Keratinocyte (primary cell): ENCODE results near the gene TRIM66.

Source experiments
- EZH2 ChIP-seq: IDR thresholded peaks from one replicate; pipeline ENCODE4 v1.6.1; 2012; ENCODE audit warnings: inconsistent platforms, mild to moderate bottlenecking, low read length, moderate library complexity
- TF ChIP-seq, protein P1 (sequence below), 3 experiments: IDR thresholded peaks in 1 of 3; conservative IDR thresholded peaks in 1 of 3; optimal IDR thresholded peaks in 1 of 3; 2 replicates in 2 of 3; 3 replicates in 1 of 3; pipeline versions ENCODE3 to v1.5.1; 2011; ENCODE audit warnings: low read length in 3 of 3, mild to moderate bottlenecking in 3 of 3, moderate library complexity in 2 of 3, control low read depth in 1 of 3, inconsistent platforms in 1 of 3; ENCODE audit not compliant: insufficient read depth in 2 of 3; ENCODE audit errors: extremely low read depth in 1 of 3

DNA sequence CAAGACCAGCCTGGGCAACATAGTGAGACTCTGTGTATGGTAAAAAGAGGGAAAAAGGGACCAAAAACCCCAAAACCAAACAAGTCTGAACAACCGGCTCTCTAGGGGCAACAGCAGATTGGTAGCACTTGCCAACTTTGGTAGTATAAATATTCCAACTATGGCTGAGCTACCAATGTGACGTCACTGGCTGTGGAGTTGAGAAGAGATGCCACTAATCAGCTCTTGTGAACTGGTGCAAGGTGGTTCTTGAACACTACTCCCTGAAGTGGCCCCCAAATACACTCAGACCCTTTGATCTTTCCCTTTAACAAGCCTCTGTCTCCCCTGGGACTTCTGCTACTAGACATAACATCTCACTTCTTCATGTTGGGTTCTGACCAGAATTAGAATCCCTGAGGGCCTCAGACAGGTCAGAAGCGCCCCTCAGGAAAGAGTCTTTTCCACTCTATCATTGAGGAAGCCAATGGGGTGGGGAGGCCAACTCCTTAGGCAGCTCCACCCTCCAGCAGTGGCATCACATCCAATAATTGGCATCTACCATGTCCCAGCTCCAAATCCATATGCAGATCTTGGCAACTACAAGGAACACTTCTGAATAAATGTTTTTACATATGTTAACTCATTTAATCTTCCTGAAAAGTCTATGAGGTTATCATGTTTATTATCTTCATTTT, 49.3 kb upstream of the TRIM66 start:
- TF ChIP-seq, protein P1, sequence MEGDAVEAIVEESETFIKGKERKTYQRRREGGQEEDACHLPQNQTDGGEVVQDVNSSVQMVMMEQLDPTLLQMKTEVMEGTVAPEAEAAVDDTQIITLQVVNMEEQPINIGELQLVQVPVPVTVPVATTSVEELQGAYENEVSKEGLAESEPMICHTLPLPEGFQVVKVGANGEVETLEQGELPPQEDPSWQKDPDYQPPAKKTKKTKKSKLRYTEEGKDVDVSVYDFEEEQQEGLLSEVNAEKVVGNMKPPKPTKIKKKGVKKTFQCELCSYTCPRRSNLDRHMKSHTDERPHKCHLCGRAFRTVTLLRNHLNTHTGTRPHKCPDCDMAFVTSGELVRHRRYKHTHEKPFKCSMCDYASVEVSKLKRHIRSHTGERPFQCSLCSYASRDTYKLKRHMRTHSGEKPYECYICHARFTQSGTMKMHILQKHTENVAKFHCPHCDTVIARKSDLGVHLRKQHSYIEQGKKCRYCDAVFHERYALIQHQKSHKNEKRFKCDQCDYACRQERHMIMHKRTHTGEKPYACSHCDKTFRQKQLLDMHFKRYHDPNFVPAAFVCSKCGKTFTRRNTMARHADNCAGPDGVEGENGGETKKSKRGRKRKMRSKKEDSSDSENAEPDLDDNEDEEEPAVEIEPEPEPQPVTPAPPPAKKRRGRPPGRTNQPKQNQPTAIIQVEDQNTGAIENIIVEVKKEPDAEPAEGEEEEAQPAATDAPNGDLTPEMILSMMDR (optimal IDR thresholded peaks at IDR 0.05 in 1 of 3, IDR thresholded peaks at IDR 0.05 in 1 of 3, conservative IDR thresholded peaks at IDR 0.05 in 1 of 3; ENCODE audit: extremely low read depth in 1 of 3, insufficient read depth in 2 of 3, low read length in 3 of 3), result no peak
- TF ChIP-seq EZH2, result no peak
